WTC11 (cell line): Measurements from ENCODE around the gene LAMA1.

Source experiments
- ESRRA ChIP-seq: sonication (generic); formaldehyde crosslinking; IDR thresholded peaks from 2 replicates; pipeline ENCODE4 v1.8.1; 2022; ENCODE audit warnings: mild to moderate bottlenecking, missing genetic modification reagents, borderline replicate concordance
- KAT7 ChIP-seq: sonication (generic); formaldehyde crosslinking; IDR thresholded peaks from 2 replicates; pipeline ENCODE4 v1.8.1; 2023; ENCODE audit warnings: missing genetic modification reagents, mild to moderate bottlenecking, borderline replicate concordance
- PREB ChIP-seq: sonication (generic); formaldehyde crosslinking; IDR thresholded peaks from 2 replicates; pipeline ENCODE4 v1.8.1; 2022; ENCODE audit warnings: mild to moderate bottlenecking, missing genetic modification reagents, moderate library complexity, borderline replicate concordance
- USF1 ChIP-seq: sonication (generic); formaldehyde crosslinking; IDR thresholded peaks from 2 replicates; pipeline ENCODE4 v1.8.0; 2022; ENCODE audit warnings: mild to moderate bottlenecking, missing genetic modification reagents
- USF2 ChIP-seq: sonication (generic); formaldehyde crosslinking; IDR thresholded peaks from 2 replicates; pipeline ENCODE4 v1.8.1; 2023; ENCODE audit warnings: mild to moderate bottlenecking, missing genetic modification reagents, moderate library complexity
- ZBTB21 ChIP-seq: sonication (generic); formaldehyde crosslinking; IDR thresholded peaks from 2 replicates; pipeline ENCODE4 v1.8.1; 2023; ENCODE audit warnings: mild to moderate bottlenecking, missing genetic modification reagents, borderline replicate concordance
- TF ChIP-seq, protein P1 (sequence below): fragments of 200-600 bp; IDR thresholded peaks from 2 replicates; pipeline ENCODE4 v1.8.0; 2022; ENCODE audit warnings: antibody characterized with exemption
- TF ChIP-seq, protein P2 (sequence below): sonication (generic); formaldehyde crosslinking; IDR thresholded peaks from 2 replicates; pipeline ENCODE4 v1.8.1; 2023; ENCODE audit warnings: mild to moderate bottlenecking, missing genetic modification reagents

DNA sequence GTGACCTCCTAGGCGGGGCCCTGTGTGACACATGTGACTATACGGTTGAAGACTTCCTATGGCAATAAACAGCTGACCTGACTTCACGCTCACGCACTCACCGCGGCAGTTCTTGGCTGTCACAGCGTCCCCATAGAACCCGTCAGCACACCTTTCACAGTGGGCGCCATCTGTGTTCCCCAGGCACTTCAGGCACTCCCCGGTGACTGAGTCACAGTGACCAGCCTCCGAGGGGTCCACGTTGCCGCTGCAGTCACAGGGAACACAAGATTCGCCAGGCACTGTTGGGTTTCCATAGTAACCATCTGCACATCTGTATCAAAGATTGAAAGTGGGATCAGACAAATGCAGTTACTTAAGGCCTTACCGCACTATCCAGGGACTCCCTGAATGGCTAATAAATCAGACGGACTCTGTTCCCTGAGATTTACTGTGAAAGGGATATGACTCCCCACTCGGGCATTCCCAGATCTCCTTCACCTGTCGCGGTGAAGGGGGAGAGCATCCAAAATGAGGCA is 94.5 kb downstream of the LAMA1 start:
- TF ChIP-seq, protein P1, sequence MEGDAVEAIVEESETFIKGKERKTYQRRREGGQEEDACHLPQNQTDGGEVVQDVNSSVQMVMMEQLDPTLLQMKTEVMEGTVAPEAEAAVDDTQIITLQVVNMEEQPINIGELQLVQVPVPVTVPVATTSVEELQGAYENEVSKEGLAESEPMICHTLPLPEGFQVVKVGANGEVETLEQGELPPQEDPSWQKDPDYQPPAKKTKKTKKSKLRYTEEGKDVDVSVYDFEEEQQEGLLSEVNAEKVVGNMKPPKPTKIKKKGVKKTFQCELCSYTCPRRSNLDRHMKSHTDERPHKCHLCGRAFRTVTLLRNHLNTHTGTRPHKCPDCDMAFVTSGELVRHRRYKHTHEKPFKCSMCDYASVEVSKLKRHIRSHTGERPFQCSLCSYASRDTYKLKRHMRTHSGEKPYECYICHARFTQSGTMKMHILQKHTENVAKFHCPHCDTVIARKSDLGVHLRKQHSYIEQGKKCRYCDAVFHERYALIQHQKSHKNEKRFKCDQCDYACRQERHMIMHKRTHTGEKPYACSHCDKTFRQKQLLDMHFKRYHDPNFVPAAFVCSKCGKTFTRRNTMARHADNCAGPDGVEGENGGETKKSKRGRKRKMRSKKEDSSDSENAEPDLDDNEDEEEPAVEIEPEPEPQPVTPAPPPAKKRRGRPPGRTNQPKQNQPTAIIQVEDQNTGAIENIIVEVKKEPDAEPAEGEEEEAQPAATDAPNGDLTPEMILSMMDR, result no peak
- TF ChIP-seq PREB (CRISPR knock-in tag), result no peak
- no peak for TF ChIP-seq USF1 (CRISPR knock-in tag)
- no peak for TF ChIP-seq USF2 (CRISPR knock-in tag)
- no peak for TF ChIP-seq KAT7 (CRISPR knock-in tag)
- TF ChIP-seq, protein P2, sequence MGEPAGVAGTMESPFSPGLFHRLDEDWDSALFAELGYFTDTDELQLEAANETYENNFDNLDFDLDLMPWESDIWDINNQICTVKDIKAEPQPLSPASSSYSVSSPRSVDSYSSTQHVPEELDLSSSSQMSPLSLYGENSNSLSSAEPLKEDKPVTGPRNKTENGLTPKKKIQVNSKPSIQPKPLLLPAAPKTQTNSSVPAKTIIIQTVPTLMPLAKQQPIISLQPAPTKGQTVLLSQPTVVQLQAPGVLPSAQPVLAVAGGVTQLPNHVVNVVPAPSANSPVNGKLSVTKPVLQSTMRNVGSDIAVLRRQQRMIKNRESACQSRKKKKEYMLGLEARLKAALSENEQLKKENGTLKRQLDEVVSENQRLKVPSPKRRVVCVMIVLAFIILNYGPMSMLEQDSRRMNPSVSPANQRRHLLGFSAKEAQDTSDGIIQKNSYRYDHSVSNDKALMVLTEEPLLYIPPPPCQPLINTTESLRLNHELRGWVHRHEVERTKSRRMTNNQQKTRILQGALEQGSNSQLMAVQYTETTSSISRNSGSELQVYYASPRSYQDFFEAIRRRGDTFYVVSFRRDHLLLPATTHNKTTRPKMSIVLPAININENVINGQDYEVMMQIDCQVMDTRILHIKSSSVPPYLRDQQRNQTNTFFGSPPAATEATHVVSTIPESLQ (CRISPR knock-in tag), result no peak
- TF ChIP-seq ZBTB21 (CRISPR knock-in tag), result no peak
- no peak for TF ChIP-seq ESRRA (CRISPR knock-in tag)
